ENCODE measurements around the gene NOP58. TPM values are rescaled to one million over a fixed set of nuclear protein-coding genes. Genes with fewer than 3 reads are reported as not detected.
A peak's percentile ranks its signal among the peaks of the same experiment; 100 is the strongest.
"Not testable (repeated sequence)": the region's sequence is repeated elsewhere in the genome, so short reads cannot be mapped to it uniquely, and the experiment has no call there.

NOP58 gene
- total and polyA plus RNA-seq, 11 donors = 12.9 to 32.6 (median 21.7) TPM

DNA sequence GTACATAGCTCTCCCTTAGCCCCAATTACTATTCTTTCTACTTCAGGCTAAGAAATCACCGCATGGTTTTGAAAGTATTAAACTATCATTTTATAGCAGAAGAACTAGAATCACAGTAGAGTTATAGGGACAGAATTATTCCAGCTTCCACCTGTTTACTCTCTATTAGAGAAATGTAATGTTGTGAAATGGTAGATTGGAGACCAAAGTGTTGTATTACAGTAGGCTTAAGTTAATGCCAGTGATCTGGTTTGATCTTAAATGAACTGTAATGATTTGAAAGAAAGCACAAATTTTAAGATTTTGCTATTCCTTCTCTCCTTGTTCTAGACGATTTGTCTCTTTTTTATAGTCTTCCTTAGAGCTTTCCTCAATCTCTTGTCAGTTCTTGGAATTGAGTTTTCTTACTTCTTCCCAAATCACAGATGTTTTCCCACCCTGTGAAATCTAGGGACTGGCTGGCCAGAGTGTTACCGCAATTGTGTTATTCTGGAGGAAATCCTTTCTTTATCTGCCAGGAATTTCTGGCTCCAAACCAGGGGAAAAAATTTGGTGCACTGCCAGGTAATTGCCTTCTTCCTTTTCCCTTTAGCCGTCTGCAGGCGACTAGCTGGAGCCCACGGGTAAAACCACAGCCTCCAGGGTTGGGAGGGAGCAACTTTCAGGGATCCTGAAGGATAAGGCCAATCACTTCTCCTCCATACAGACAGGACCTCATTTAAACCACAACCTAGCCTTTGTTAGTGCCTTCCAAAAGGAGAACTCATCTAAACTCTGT, 51.7 kb downstream of the NOP58 start:
- H3K4me3 ChIP-seq = no peak overlapping the region
- H3K27me3 ChIP-seq = no peaks in the 10 kb centered on the region
- peaks cover 0 to 11% (median 0%) of the 10 kb centered on the region in 9 donors for H3K36me3 ChIP-seq
- WGBS, 4 donors = 15 to 17% (median 16%) methylated on average over 6 of the region's 6 CpGs
- no peaks in the 10 kb centered on the region for H3K9me3 ChIP-seq
- TF ChIP-seq, protein P1, sequence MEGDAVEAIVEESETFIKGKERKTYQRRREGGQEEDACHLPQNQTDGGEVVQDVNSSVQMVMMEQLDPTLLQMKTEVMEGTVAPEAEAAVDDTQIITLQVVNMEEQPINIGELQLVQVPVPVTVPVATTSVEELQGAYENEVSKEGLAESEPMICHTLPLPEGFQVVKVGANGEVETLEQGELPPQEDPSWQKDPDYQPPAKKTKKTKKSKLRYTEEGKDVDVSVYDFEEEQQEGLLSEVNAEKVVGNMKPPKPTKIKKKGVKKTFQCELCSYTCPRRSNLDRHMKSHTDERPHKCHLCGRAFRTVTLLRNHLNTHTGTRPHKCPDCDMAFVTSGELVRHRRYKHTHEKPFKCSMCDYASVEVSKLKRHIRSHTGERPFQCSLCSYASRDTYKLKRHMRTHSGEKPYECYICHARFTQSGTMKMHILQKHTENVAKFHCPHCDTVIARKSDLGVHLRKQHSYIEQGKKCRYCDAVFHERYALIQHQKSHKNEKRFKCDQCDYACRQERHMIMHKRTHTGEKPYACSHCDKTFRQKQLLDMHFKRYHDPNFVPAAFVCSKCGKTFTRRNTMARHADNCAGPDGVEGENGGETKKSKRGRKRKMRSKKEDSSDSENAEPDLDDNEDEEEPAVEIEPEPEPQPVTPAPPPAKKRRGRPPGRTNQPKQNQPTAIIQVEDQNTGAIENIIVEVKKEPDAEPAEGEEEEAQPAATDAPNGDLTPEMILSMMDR (IDR thresholded peaks at IDR 0.05) = no peak
- TF ChIP-seq POLR2A (IDR thresholded peaks at IDR 0.05) = no peak
- DNase-seq (peak in 4 of 5 donors; percentile 64 to 84 (median 79)), ATAC-seq (peak; percentile 79 to 92 (median 87))
- H3K27ac ChIP-seq = peak overlapping the region in 9 of 12 donors; percentile 22 to 78 (median 53)
- peaks cover 0 to 24% (median 17%) of the 10 kb centered on the region in 12 donors for H3K4me1 ChIP-seq
- intact Hi-C loops (cut with DNase I) = loop anchor here in 8 of 10 donors (1.0 to 10.0 kb wide), 5 partner anchors 58 to 60 kb away; partner anchors contain the start of gene BMPR2 (in 3 of the 8)

DNA sequence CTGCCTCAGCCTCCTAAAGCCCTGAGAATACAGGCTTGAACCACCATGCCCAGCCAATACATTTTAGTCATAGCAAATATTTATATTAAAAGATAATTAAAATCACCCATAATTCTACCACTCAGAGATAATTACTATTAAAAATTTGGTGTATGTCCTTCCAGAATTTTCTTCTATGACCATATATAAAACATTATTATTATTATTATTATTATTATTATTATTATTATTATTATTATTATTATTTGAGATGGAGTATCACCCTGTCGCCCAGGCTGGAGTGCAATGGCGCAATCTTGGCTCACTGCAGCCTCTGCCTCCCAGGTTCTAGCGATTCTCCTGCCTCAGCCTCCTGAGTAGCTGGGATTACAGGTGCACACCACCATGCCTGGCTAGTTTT, 54.8 kb downstream of the NOP58 start:
- H3K36me3 ChIP-seq = peaks cover 0 to 22% (median 0%) of the 10 kb centered on the region in 9 donors
- not testable (repeated sequence) for ATAC-seq, H3K4me3 ChIP-seq, DNase-seq, H3K27ac ChIP-seq, H3K9me3 ChIP-seq, H3K27me3 ChIP-seq
- intact Hi-C loops (cut with DNase I) = loop anchor here in 1 of 10 donors (5.0 kb wide), 1 partner anchor 52 kb away; no protein-coding TSS in a partner anchor
- 91 to 100% (median 98%) methylated on average over 3 of the region's 3 CpGs for WGBS, 4 donors
- peaks cover 0 to 24% (median 17%) of the 10 kb centered on the region in 12 donors for H3K4me1 ChIP-seq

DNA sequence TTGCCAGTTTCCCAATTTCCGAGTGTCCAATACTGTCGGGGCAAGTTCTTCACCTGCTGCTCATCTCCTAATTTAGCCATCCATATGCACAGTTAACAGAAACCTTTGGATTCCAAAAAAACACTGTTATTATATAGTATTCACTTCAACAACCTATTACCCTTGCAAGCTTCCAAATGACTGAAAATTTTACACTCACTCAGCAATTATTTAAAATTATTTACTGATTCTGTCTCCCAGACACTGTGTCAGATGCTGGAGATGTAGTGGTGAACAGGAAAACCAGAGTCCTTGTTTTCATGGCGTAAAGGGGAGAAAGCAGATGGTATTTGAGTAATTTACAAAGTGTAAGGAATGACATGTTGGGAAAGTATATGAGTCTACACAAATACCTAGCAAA, 56.9 kb downstream of the NOP58 start:
- DNase-seq (no peak), ATAC-seq (no peak)
- TF ChIP-seq, protein P1 (IDR thresholded peaks at IDR 0.05) = no peak
- no peak for TF ChIP-seq POLR2A (IDR thresholded peaks at IDR 0.05)
- intact Hi-C loops (cut with DNase I) = loop anchor here in 1 of 10 donors (5.0 kb wide), 1 partner anchor 50 kb away; no protein-coding TSS in a partner anchor
- no peak overlapping the region for H3K27ac ChIP-seq
- H3K9me3 ChIP-seq = no peaks in the 10 kb centered on the region
- WGBS, 4 donors = 97 to 98% (median 97%) methylated on average over 3 of the region's 3 CpGs
- H3K36me3 ChIP-seq = peaks cover 0 to 22% (median 0%) of the 10 kb centered on the region in 9 donors
- H3K4me3 ChIP-seq = no peak overlapping the region
- H3K4me1 ChIP-seq = peaks cover 0 to 12% (median 6%) of the 10 kb centered on the region in 12 donors
- no peaks in the 10 kb centered on the region for H3K27me3 ChIP-seq

DNA sequence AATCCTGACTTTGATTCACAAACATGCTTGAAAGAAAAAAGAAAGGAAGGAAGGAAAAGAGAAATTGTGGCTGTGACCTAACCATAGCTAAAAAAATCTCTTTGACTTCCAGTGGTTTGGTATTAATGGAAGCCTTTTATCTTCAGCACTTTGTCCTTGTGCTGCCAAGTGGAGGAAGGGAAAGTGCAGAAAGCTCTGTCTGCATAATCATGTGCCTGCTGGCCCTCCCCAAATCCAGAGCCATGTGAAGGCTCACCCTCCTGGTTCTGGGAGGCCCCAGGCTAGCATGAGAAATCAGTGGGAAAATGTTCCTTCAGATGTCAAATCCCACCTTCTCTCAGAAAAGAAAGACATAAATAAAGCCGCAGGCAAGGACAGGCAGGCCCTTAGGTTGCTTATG, 62.3 kb downstream of the NOP58 start:
- intact Hi-C loops (cut with DNase I) = no loop called here
- Histone ChIP-seq H3K4me3 (no peak overlapping the region), H3K36me3 (peaks cover 0 to 11% (median 0%) of the 10 kb centered on the region in 9 donors)

More for the DNA sequence above, 62.3 kb downstream of the NOP58 start:
- Histone ChIP-seq H3K27me3 (no peaks in the 10 kb centered on the region), H3K9me3 (no peaks in the 10 kb centered on the region), H3K27ac (peak overlapping the region in 9 of 12 donors; percentile 7 to 78 (median 39)), H3K4me1 (peaks cover 0 to 14% (median 3%) of the 10 kb centered on the region in 12 donors)
- peak in 1 of 5 donors; percentile 31 for DNase-seq
- 70 to 88% (median 76%) methylated on average over 1 of the region's 1 CpG for WGBS, 4 donors
- peak; percentile 77 to 93 (median 81) for ATAC-seq
- no peak for TF ChIP-seq POLR2A (IDR thresholded peaks at IDR 0.05)
- TF ChIP-seq, protein P1 (IDR thresholded peaks at IDR 0.05) = no peak
